HEK293 (cell line): ENCODE data around the gene PRR11.

Source experiments
- CTCF ChIA-PET: fragments of 350-600 bp; formaldehyde crosslinking; extraction: SDS; loops from one replicate; lab custom pipeline; 2021; ENCODE audit warnings: antibody characterized with exemption; lab: Yijun Ruan, JAX
- POLR2A ChIA-PET: fragments of 300-600 bp; formaldehyde crosslinking; extraction: SDS; loops from one replicate; lab custom pipeline; 2020; ENCODE audit warnings: antibody characterized with exemption, inconsistent platforms; lab: Yijun Ruan, JAX
- H3K27ac ChIP-seq: fragments of 200-500 bp; sonication (Bioruptor generic); 2 replicates; pipeline ENCODE4 v1.5.1; 2014; ENCODE audit warnings: low read depth, low read length, control low read depth, inconsistent platforms; ENCODE audit errors: extremely low read depth
- H3K36me3 ChIP-seq, 2 experiments: fragments of 200-500 bp in 1 of 2; sonication (Bioruptor generic) in 1 of 2; 1 replicate in 1 of 2; 2 replicates in 1 of 2; pipeline ENCODE4 v1.5.1; 2014 to 2017; ENCODE audit warnings: inconsistent platforms in 2 of 2, low read length in 2 of 2; ENCODE audit not compliant: control insufficient read depth in 2 of 2, insufficient read depth in 1 of 2
- H3K4me1 ChIP-seq: fragments of 200-500 bp; sonication (Bioruptor generic); 2 replicates; pipeline ENCODE4 v1.5.1; 2014; ENCODE audit warnings: mild to moderate bottlenecking, low read length, inconsistent platforms; ENCODE audit not compliant: control insufficient read depth, insufficient read depth
- H3K4me3 ChIP-seq: 2 replicates; pipeline ENCODE4 v1.5.1; 2011; ENCODE audit warnings: low read depth, mild to moderate bottlenecking, control low read depth, low read length, moderate library complexity
- H3K9me3 ChIP-seq: fragments of 200-500 bp; sonication (Bioruptor generic); 2 replicates; pipeline ENCODE4 v1.5.1; 2014; ENCODE audit warnings: low read depth, low read length, inconsistent platforms; ENCODE audit not compliant: control insufficient read depth, insufficient read depth
- PRDM1 ChIP-seq: fragments of 450-650 bp; formaldehyde crosslinking; IDR thresholded peaks from 2 replicates; pipeline ENCODE4; 2016; ENCODE audit warnings: missing biosample characterization, missing genetic modification characterization
- SCRT2 ChIP-seq: fragments of 450-650 bp; formaldehyde crosslinking; IDR thresholded peaks from 2 replicates; pipeline ENCODE4 v1.5.1; 2016; ENCODE audit warnings: missing biosample characterization, missing genetic modification characterization
- SP2 ChIP-seq: fragments of 450-650 bp; formaldehyde crosslinking; IDR thresholded peaks from 2 replicates; pipeline ENCODE4 v1.5.1; 2016; ENCODE audit warnings: missing biosample characterization, missing genetic modification characterization
- ZBTB17 ChIP-seq: fragments of 450-650 bp; formaldehyde crosslinking; IDR thresholded peaks from 2 replicates; pipeline ENCODE4 v1.5.1; 2016; ENCODE audit warnings: missing biosample characterization, missing genetic modification characterization
- ZBTB6 ChIP-seq: fragments of 450-650 bp; formaldehyde crosslinking; IDR thresholded peaks from 2 replicates; pipeline ENCODE4 v1.5.1; 2017; ENCODE audit warnings: missing biosample characterization, missing genetic modification characterization
- ZFP69B ChIP-seq: fragments of 450-650 bp; formaldehyde crosslinking; IDR thresholded peaks from 2 replicates; pipeline ENCODE4 v1.5.1; 2016; ENCODE audit warnings: missing biosample characterization, missing genetic modification characterization
- ZNF121 ChIP-seq: fragments of 450-650 bp; formaldehyde crosslinking; IDR thresholded peaks from 2 replicates; pipeline ENCODE4 v1.5.1; 2016; ENCODE audit warnings: missing biosample characterization, missing genetic modification characterization
- ZNF175 ChIP-seq: fragments of 450-650 bp; formaldehyde crosslinking; IDR thresholded peaks from 2 replicates; pipeline ENCODE4 v1.5.1; 2016; ENCODE audit warnings: missing biosample characterization, missing genetic modification characterization
- ZNF24 ChIP-seq: fragments of 450-650 bp; formaldehyde crosslinking; IDR thresholded peaks from 2 replicates; pipeline ENCODE4 v1.5.1; 2016; ENCODE audit warnings: missing biosample characterization, missing genetic modification characterization
- ZNF362 ChIP-seq: fragments of 450-650 bp; formaldehyde crosslinking; IDR thresholded peaks from 2 replicates; pipeline ENCODE4 v1.5.1; 2016; ENCODE audit warnings: missing biosample characterization, missing genetic modification characterization
- ZNF529 ChIP-seq: fragments of 450-650 bp; formaldehyde crosslinking; IDR thresholded peaks from 2 replicates; pipeline ENCODE4 v1.5.1; 2017; ENCODE audit warnings: missing genetic modification characterization, missing biosample characterization; ENCODE audit not compliant: insufficient replicate concordance
- ZNF580 ChIP-seq: fragments of 450-650 bp; formaldehyde crosslinking; IDR thresholded peaks from 2 replicates; pipeline ENCODE4 v1.5.1; 2016; ENCODE audit warnings: missing biosample characterization, missing genetic modification characterization
- ZNF600 ChIP-seq: fragments of 450-650 bp; formaldehyde crosslinking; IDR thresholded peaks from 2 replicates; pipeline ENCODE4 v1.5.1; 2016; ENCODE audit warnings: missing biosample characterization, missing genetic modification characterization
- ZNF658 ChIP-seq: fragments of 450-650 bp; formaldehyde crosslinking; IDR thresholded peaks from 2 replicates; pipeline ENCODE4; 2016; ENCODE audit warnings: missing biosample characterization, missing genetic modification characterization
- ZNF660 ChIP-seq: fragments of 450-650 bp; IDR thresholded peaks from 2 replicates; pipeline ENCODE4 v1.5.1; 2018; ENCODE audit warnings: missing biosample characterization, mild to moderate bottlenecking, missing genetic modification characterization
- ZNF677 ChIP-seq: fragments of 450-650 bp; IDR thresholded peaks from 2 replicates; pipeline ENCODE4 v1.5.0; 2018; ENCODE audit warnings: missing biosample characterization, mild to moderate bottlenecking, missing genetic modification characterization, moderate library complexity
- ZNF692 ChIP-seq: fragments of 450-650 bp; formaldehyde crosslinking; IDR thresholded peaks from 2 replicates; pipeline ENCODE4 v1.5.1; 2016; ENCODE audit warnings: missing biosample characterization, missing genetic modification characterization
- ZNF768 ChIP-seq: fragments of 450-650 bp; formaldehyde crosslinking; IDR thresholded peaks from 2 replicates; pipeline ENCODE4 v1.5.1; 2018; ENCODE audit warnings: missing biosample characterization, mild to moderate bottlenecking, missing genetic modification characterization
- ZSCAN16 ChIP-seq: fragments of 450-650 bp; formaldehyde crosslinking; IDR thresholded peaks from 2 replicates; pipeline ENCODE4 v1.5.1; 2016; ENCODE audit warnings: missing biosample characterization, missing genetic modification characterization
- ZSCAN30 ChIP-seq: fragments of 450-650 bp; IDR thresholded peaks from 2 replicates; pipeline ENCODE4 v1.5.1; 2018; ENCODE audit warnings: missing biosample characterization, mild to moderate bottlenecking, missing genetic modification characterization, moderate library complexity

Gene PRR11

GRCh38 chr17:59185997-59186396 lies 30.5 kb downstream of the PRR11 start:
- ChIA-PET POLR2A (interaction anchor here (2.0 kb wide), 1 partner anchor 30 kb away, joined by 6 read pairs; the partner anchor contains the start of genes PRR11 and SKA2), CTCF (no interaction called here)
- Histone ChIP-seq H3K36me3 (peaks cover 47 to 62% of the 10 kb centered on the region in 2 experiments), H3K27ac (no peak overlapping the region), H3K4me3 (no peak overlapping the region), H3K9me3 (no peaks in the 10 kb centered on the region), H3K4me1 (no peaks in the 10 kb centered on the region)
- TF ChIP-seq ZNF362 (tag by site-specific recombination) (peak; percentile 76), ZNF768 (tag by site-specific recombination) (no peak), ZNF660 (no peak), ZNF121 (tag by site-specific recombination) (0 out of 2 replicates have a peak, but pooled peaks have one; percentile 62), ZNF24 (tag by site-specific recombination) (no peak)

- ChIA-PET CTCF (no interaction called here), POLR2A (interaction anchor here (0.6 kb wide), 1 partner anchor 82 kb away, joined by 4 read pairs; no protein-coding TSS in a partner anchor)
- no peaks in the 10 kb centered on the region for H3K4me1 ChIP-seq
- peaks cover 53 to 67% of the 10 kb centered on the region in 2 experiments for H3K36me3 ChIP-seq
- no peak overlapping the region for H3K4me3 ChIP-seq
- H3K9me3 ChIP-seq, result no peaks in the 10 kb centered on the region
- TF ChIP-seq PRDM1 (tag by site-specific recombination), result no peak
- no peak for TF ChIP-seq SCRT2
- TF ChIP-seq ZNF580 (tag by site-specific recombination), result no peak
- TF ChIP-seq ZNF658 (tag by site-specific recombination), result no peak
- TF ChIP-seq SP2 (tag by site-specific recombination), result no peak
- TF ChIP-seq ZNF529 (tag by site-specific recombination), result no peak
- no peak for TF ChIP-seq ZNF600 (tag by site-specific recombination)
- no peak for TF ChIP-seq ZNF175
- no peak for TF ChIP-seq ZNF677 (tag by site-specific recombination)
- TF ChIP-seq ZBTB6, result no peak
- no peak for TF ChIP-seq ZFP69B
- TF ChIP-seq ZNF692 (tag by site-specific recombination), result no peak
- TF ChIP-seq ZSCAN16 (tag by site-specific recombination), result no peak
- no peak overlapping the region for H3K27ac ChIP-seq
These were observed 31.3 kb downstream of the PRR11 start for GRCh38 chr17:59186850-59187249.

- ChIA-PET POLR2A (interaction anchor here (0.7 kb wide), 1 partner anchor 37 kb away, joined by 3 read pairs; no protein-coding TSS in a partner anchor), CTCF (interaction anchor here (0.6 kb wide), 1 partner anchor 144 kb away, joined by 5 read pairs; no protein-coding TSS in a partner anchor)
- no peak overlapping the region for H3K27ac ChIP-seq
- peaks cover 75 to 89% of the 10 kb centered on the region in 2 experiments for H3K36me3 ChIP-seq
- H3K9me3 ChIP-seq, result no peaks in the 10 kb centered on the region
- H3K4me1 ChIP-seq, result no peaks in the 10 kb centered on the region
- TF ChIP-seq ZBTB17, result peak; percentile 33; the same call in 1 of the 2 replicates
- no peak for TF ChIP-seq ZSCAN30 (tag by site-specific recombination)
- H3K4me3 ChIP-seq, result no peak overlapping the region
These were observed 35.3 kb downstream of the PRR11 start for GRCh38 chr17:59190806-59191205.
